Stimulated activated CD4-positive, alpha-beta T cell treated with anti-CD3 and anti-CD28 coated beads, Interleukin-12 subunit alpha, Interleukin-12 subunit beta, amount 100 ng/mL, for 24 hours (primary cell): Measurements from ENCODE around the gene SPINK8.
"Not testable (repeated sequence)": the region's sequence is repeated elsewhere in the genome, so short reads cannot be mapped to it uniquely, and the experiment has no call there.

ENCODE experiments used
- DNase-seq, 2 experiments: peaks; one replicate each; pipeline ENCODE4 v3.0.0-alpha.2; 2020; ENCODE audit warnings: low read depth in 2 of 2

The SPINK8 gene

GRCh38 chr3:48331706-48332435 is 1.6 kb downstream of the SPINK8 start:
- not testable (repeated sequence) for DNase-seq

GRCh38 chr3:48320996-48321395 is 12.5 kb downstream of the SPINK8 start:
- DNase-seq = no peak

GRCh38 chr3:48318713-48319468 is 14.6 kb downstream of the SPINK8 start:
- no peak for DNase-seq

GRCh38 chr3:48314542-48314941 is 18.9 kb downstream of the SPINK8 start:
- no peak for DNase-seq

- DNase-seq = no peak
These were observed 26.5 kb downstream of the SPINK8 start for GRCh38 chr3:48306860-48307530.

- no peak for DNase-seq
These were observed 27.2 kb downstream of the SPINK8 start for GRCh38 chr3:48306290-48306689.

GRCh38 chr3:48305396-48305795 is 28.1 kb downstream of the SPINK8 start:
- DNase-seq = no peak

- DNase-seq = no peak
These were observed 30.4 kb downstream of the SPINK8 start for GRCh38 chr3:48303021-48303420.

GRCh38 chr3:48301800-48302166 is 31.7 kb downstream of the SPINK8 start:
- peak in 1 of 2 experiments; percentile 16 for DNase-seq

GRCh38 chr3:48301020-48301799 is 32.3 kb downstream of the SPINK8 start, which contains the start of gene NME6:
NME6 (minus strand) TSS chr3:48301367.
- peak; percentile 87 to 93 for DNase-seq

GRCh38 chr3:48299746-48300712 is 33.4 kb downstream of the SPINK8 start:
- peak in 1 of 2 experiments; percentile 8 for DNase-seq

GRCh38 chr3:48297111-48297810 is 36.2 kb downstream of the SPINK8 start:
- no peak for DNase-seq

GRCh38 chr3:48296699-48297098 is 36.8 kb downstream of the SPINK8 start:
- no peak for DNase-seq

GRCh38 chr3:48294611-48295263 is 38.7 kb downstream of the SPINK8 start:
- no peak for DNase-seq

GRCh38 chr3:48289659-48290058 is 43.8 kb downstream of the SPINK8 start:
- no peak for DNase-seq

- DNase-seq = no peak
These were observed 46.4 kb downstream of the SPINK8 start for GRCh38 chr3:48287034-48287433.

- no peak for DNase-seq
These were observed 47.2 kb downstream of the SPINK8 start for GRCh38 chr3:48286308-48286707.

- DNase-seq = no peak
These were observed 47.8 kb downstream of the SPINK8 start for GRCh38 chr3:48285675-48286074.

GRCh38 chr3:48285132-48285531 is 48.3 kb downstream of the SPINK8 start:
- DNase-seq = no peak
